A549 treated with CORT108297 at 1 μM for 4 hours (cell line): ENCODE data around the gene KCNQ4. TPM values are rescaled to one million over a fixed set of nuclear protein-coding genes. Genes with fewer than 3 reads are reported as not detected.

ENCODE experiments used
- total RNA-seq: library from RNA; stranded (reverse); fragments of 200-300 nt; extraction: Qiagen RNA extraction; gene quantifications from 5 replicates; pipeline ENCODE4 v1.2.3, GENCODE V29; 2022

The KCNQ4 gene
- 0.13 to 0.24 TPM (median 0.22 TPM) in 5 replicates for total RNA-seq

GRCh38 chr1:40783001-40783905 is at the start of gene KCNQ4:
TSS of gene KCNQ4 (plus strand) at chr1:40783787. CDS start at chr1:40784094, 307 bp downstream.

GRCh38 chr1:40862008-40862863 is 78.6 kb downstream of the KCNQ4 start, which contains the start of gene CITED4:
TSS of gene CITED4 (minus strand) at chr1:40862363. CDS start at chr1:40862127, 236 bp downstream.

Other genes starting within 250 kb of the KCNQ4 start
- gene RIMS3, start 118.1 kb upstream of the KCNQ4 start, total RNA-seq = 0.61 to 1.3 TPM (median 1.0 TPM) in 5 replicates
- 37.0 to 40.6 TPM (median 39.8 TPM) in 5 replicates for gene NFYC, start 92.1 kb upstream of the KCNQ4 start, total RNA-seq
- gene CITED4, start 78.6 kb downstream of the KCNQ4 start, total RNA-seq = 40.2 to 90.2 TPM (median 73.5 TPM) in 5 replicates
- 78.9 to 108 TPM (median 92.3 TPM) in 5 replicates for gene CTPS1, start 195.9 kb downstream of the KCNQ4 start, total RNA-seq
- gene SLFNL1, start 237.9 kb downstream of the KCNQ4 start, total RNA-seq = 0.02 to 0.09 TPM (median 0.05 TPM) in 4 of 5 replicates, not detected in the other